Prostate gland (tissue), 2 donors: ENCODE data around the gene COLEC12. TPM values are rescaled to one million over a fixed set of nuclear protein-coding genes. Genes with fewer than 3 reads are reported as not detected.

ENCODE experiments used
- DNase-seq: peaks from one replicate; pipeline ENCODE4 v3.0.0-alpha.2; 2019; ENCODE audit warnings: low spot score
- H3K27ac ChIP-seq, 2 donors: fragments of 200-600 bp; sonication (generic); 2 replicates each; pipeline ENCODE4 v1.5.1; 2017 to 2019
- H3K27me3 ChIP-seq: fragments of 200-600 bp; sonication (generic); replicated peaks from 2 replicates; pipeline ENCODE4 v1.5.1; 2019; ENCODE audit not compliant: insufficient read depth
- H3K36me3 ChIP-seq, 2 donors: fragments of 200-600 bp; sonication (generic); 1 replicate in 1 of 2; 2 replicates in 1 of 2; pipeline versions ENCODE4 v1.5.1 to v1.8.1; 2017 to 2019
- H3K4me1 ChIP-seq: fragments of 200-600 bp; sonication (generic); replicated peaks from 2 replicates; pipeline ENCODE4 v1.5.1; 2019
- H3K4me3 ChIP-seq, 2 donors: fragments of 200-600 bp; sonication (generic); 2 replicates each; pipeline ENCODE4 v1.5.1; 2017 to 2019
- H3K9me3 ChIP-seq: fragments of 200-600 bp; sonication (generic); 2 replicates; pipeline ENCODE4 v1.5.1; 2017
- CTCF ChIP-seq, 4 experiments: fragments of 200-600 bp in 2 of 4; fragments of 450-650 bp in 2 of 4; sonication (generic) in 2 of 4; IDR thresholded peaks; 1 replicate in 3 of 4; 2 replicates in 1 of 4; pipeline ENCODE4 v1.5.1; 2016 to 2019; ENCODE audit warnings: antibody characterized with exemption in 4 of 4, mild to moderate bottlenecking in 2 of 4, moderate library complexity in 2 of 4
- POLR2A ChIP-seq: fragments of 450-650 bp; IDR thresholded peaks from one replicate; pipeline ENCODE4 v1.6.1; 2016; ENCODE audit warnings: antibody characterized with exemption, mild to moderate bottlenecking
- POLR2AphosphoS5 ChIP-seq: sonication (generic); formaldehyde crosslinking; IDR thresholded peaks from one replicate; pipeline ENCODE4 v1.6.1; 2017; ENCODE audit warnings: antibody characterized with exemption
- WGBS: methylation state at CpG from one replicate; pipeline ENCODE4 v1.1.5; 2018; 5-methylcytosine and 5-hydroxymethylcytosine counted together
- intact Hi-C: fragments of 100-400 bp; cut with DNase I; formaldehyde crosslinking; loops from one replicate; pipeline ENCODE4 v1.14.2; 2022
- total RNA-seq, 2 donors: library from RNA; depleted of rRNA; stranded (reverse); fragments of >200 nt; gene quantifications; one replicate each; pipeline ENCODE4 v1.1.0, GENCODE V29; 2016

COLEC12 gene
- total RNA-seq, 2 donors from 2014 or later: 11.1 to 35.0 TPM

- DNase-seq: no peak
- Histone ChIP-seq H3K4me3 (no peak overlapping the region), H3K9me3 (no peaks in the 10 kb centered on the region), H3K36me3 (no peaks in the 10 kb centered on the region), H3K4me1 (peaks cover 6% of the 10 kb centered on the region), H3K27me3 (no peaks in the 10 kb centered on the region), H3K27ac (no peak overlapping the region)
- TF ChIP-seq CTCF (IDR thresholded peaks at IDR 0.05) (no peak), POLR2AphosphoS5 (no peak), POLR2A (no peak)
- 56% methylated on average over 8 of the region's 8 CpGs for WGBS
- intact Hi-C loops: no loop called here
Measured at GRCh38 chr18:398935-399630, 101.4 kb downstream of the COLEC12 start.

DNA sequence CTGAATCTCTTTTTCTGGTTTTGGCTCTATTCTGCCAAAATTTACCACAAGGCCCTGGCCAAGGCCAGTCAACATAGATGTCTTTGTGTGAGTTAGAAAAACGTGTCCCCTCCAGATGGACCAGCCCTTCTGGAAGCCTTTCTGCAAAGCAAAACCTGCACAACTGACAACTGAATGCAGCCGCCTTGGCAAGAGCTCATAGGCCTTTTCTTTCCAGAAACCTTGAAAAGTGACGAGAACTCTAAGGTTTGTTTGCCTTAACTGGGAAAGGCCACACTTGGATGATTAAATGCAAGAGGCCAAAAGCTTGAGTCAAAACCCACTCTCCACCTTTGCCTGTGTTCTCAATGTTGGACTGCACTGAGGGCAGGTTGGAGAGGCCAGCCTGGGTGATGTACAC, 103.9 kb downstream of the COLEC12 start:
- WGBS: 91% methylated on average over 3 of the region's 3 CpGs
- Histone ChIP-seq H3K4me3 (no peak overlapping the region), H3K9me3 (no peaks in the 10 kb centered on the region), H3K36me3 (no peaks in the 10 kb centered on the region), H3K27me3 (no peaks in the 10 kb centered on the region), H3K4me1 (peaks cover 8% of the 10 kb centered on the region), H3K27ac (no peak overlapping the region)
- DNase-seq: no peak
- intact Hi-C loops: no loop called here
- no peak for TF ChIP-seq POLR2AphosphoS5
- TF ChIP-seq POLR2A: no peak
- no peak for TF ChIP-seq CTCF (IDR thresholded peaks at IDR 0.05)

DNA sequence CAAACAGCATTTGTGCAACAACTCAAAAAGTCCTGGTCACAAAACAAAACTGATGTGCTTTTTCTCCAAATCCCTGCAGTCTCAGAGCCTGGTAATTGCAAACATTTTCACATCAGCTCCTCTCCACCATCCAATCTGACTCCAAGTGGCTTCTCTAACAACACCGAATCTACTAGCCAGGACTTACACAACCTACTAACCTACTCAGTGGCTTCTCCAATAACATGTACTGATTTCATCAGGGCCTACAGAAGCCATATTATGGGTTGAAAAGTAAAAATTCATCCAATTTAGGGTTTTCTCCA, 104.3 kb downstream of the COLEC12 start:
- peaks cover 8% of the 10 kb centered on the region for H3K4me1 ChIP-seq
- H3K4me3 ChIP-seq: no peak overlapping the region
- no peaks in the 10 kb centered on the region for H3K9me3 ChIP-seq
- H3K27ac ChIP-seq: no peak overlapping the region
- no peak for DNase-seq
- no peaks in the 10 kb centered on the region for H3K27me3 ChIP-seq
- no peak for TF ChIP-seq POLR2A
- intact Hi-C loops: no loop called here
- H3K36me3 ChIP-seq: no peaks in the 10 kb centered on the region
- WGBS: 78% methylated on average over 1 of the region's 1 CpG

DNA sequence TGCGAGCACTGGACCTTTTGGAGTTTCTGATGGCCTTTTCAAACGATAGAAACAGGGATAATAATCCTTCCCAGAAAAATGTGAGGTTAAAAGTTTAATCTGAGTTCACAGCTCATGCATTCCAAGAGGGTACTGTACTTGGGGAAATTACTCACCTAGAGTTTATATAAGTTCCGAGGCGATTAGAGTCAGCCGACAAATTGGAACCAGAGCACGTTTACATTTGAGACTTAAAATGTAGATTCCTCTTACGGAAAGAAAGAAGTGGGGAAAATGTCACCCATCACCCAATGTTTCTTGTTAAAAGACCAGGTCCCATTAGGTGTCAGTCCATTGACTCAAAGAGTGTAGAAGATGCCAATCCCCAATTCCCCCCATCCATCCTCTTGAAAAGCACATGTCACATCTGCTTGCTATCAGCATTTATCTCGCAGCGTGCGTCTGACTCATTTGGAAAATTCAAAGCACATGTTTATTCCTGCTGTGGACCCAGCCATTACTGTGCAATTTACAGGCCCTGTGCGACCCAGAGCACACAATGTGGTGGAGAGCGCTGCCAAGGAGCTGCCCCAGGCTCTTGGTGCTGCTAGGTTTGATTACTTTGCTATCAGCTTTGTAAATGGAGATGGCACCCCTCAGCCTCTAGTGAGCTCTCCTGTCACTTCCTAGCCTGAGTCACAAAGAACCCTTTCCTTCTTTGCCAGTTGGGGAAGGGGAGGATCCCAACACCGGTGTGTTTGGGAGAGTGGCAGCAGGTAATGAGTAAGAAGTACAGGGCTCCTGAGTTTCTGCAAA, 104.8 kb downstream of the COLEC12 start:
- H3K27me3 ChIP-seq: no peaks in the 10 kb centered on the region
- 44% methylated on average over 13 of the region's 13 CpGs for WGBS
- H3K36me3 ChIP-seq: no peaks in the 10 kb centered on the region
- no peak overlapping the region for H3K4me3 ChIP-seq
- DNase-seq: peak; percentile 40
- TF ChIP-seq POLR2AphosphoS5: peak; percentile 52
- TF ChIP-seq POLR2A: no peak
- H3K27ac ChIP-seq: no peak overlapping the region
- H3K9me3 ChIP-seq: no peaks in the 10 kb centered on the region
- peaks cover 8% of the 10 kb centered on the region for H3K4me1 ChIP-seq
- intact Hi-C loops: no loop called here

GRCh38 chr18:394987-395362, 105.5 kb downstream of the COLEC12 start:
- Histone ChIP-seq H3K27me3 (no peaks in the 10 kb centered on the region), H3K36me3 (no peaks in the 10 kb centered on the region), H3K27ac (no peak overlapping the region), H3K4me3 (no peak overlapping the region), H3K9me3 (no peaks in the 10 kb centered on the region), H3K4me1 (peaks cover 8% of the 10 kb centered on the region)
- TF ChIP-seq POLR2AphosphoS5 (no peak), POLR2A (no peak)
- WGBS: 40% methylated on average over 1 of the region's 1 CpG
- intact Hi-C loops: no loop called here
- DNase-seq: no peak

GRCh38 chr18:394262-394986, 106.1 kb downstream of the COLEC12 start:
- Histone ChIP-seq H3K27me3 (no peaks in the 10 kb centered on the region), H3K36me3 (no peaks in the 10 kb centered on the region), H3K4me1 (peaks cover 8% of the 10 kb centered on the region), H3K4me3 (no peak overlapping the region), H3K27ac (no peak overlapping the region), H3K9me3 (no peaks in the 10 kb centered on the region)
- intact Hi-C loops: no loop called here
- WGBS: 90% methylated on average over 6 of the region's 6 CpGs
- no peak for DNase-seq
- no peak for TF ChIP-seq CTCF (IDR thresholded peaks at IDR 0.05)
- no peak for TF ChIP-seq POLR2AphosphoS5
- TF ChIP-seq POLR2A: no peak
